ENCODE results near the gene SCAMP2.

DNA sequence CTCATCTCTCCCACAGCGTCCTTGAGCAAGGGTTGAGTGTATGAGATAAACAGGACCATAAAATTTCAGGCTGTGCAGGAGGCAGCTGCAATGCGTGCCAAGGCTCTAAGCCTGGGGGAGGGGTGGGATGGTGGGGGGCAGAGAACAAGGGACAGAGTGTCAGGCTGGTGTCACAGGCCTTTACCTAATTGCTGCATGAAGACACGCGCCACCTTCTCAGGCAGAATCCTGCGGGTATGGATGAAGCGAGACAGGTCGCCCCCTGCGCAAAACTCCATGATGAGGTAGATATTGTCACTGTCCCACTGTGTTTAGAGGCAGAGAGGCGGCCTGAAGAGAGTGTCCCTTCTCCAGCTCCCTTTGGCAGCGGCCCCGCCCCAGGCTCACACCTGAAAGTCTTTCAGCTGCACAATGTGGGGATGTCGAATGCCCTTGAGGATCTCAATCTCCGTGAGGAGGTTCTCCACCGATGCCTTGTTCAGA is 31.2 kb downstream of the SCAMP2 start:
- TF ChIP-seq, protein P1, sequence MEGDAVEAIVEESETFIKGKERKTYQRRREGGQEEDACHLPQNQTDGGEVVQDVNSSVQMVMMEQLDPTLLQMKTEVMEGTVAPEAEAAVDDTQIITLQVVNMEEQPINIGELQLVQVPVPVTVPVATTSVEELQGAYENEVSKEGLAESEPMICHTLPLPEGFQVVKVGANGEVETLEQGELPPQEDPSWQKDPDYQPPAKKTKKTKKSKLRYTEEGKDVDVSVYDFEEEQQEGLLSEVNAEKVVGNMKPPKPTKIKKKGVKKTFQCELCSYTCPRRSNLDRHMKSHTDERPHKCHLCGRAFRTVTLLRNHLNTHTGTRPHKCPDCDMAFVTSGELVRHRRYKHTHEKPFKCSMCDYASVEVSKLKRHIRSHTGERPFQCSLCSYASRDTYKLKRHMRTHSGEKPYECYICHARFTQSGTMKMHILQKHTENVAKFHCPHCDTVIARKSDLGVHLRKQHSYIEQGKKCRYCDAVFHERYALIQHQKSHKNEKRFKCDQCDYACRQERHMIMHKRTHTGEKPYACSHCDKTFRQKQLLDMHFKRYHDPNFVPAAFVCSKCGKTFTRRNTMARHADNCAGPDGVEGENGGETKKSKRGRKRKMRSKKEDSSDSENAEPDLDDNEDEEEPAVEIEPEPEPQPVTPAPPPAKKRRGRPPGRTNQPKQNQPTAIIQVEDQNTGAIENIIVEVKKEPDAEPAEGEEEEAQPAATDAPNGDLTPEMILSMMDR (conservative IDR thresholded peaks at IDR 0.05; ENCODE audit: low read depth, low read length) = no peak
- no peak for TF ChIP-seq EZH2 (IDR thresholded peaks at IDR 0.05; ENCODE audit: borderline replicate concordance, low read depth, low read length, poor library complexity, severe bottlenecking)
